Astrocyte of the cerebellum (primary cell): Measurements from ENCODE around the gene SSH2.

Experiments
- DNase-seq: peaks from one replicate; pipeline ENCODE4 v3.0.0-alpha.2; 2011; ENCODE audit warnings: low read depth
- H3K4me3 ChIP-seq: 2 replicates; pipeline ENCODE4 v1.5.1; 2011; ENCODE audit warnings: mild to moderate bottlenecking, low read depth, low read length, moderate library complexity
- in situ Hi-C: cut with HindIII; loops from 2 replicates; pipeline ENCODE4 v1.10.0; 2017; ENCODE audit warnings: low sequenced_read_pairs
- TF ChIP-seq, protein P1 (sequence below): IDR thresholded peaks from 2 replicates; pipeline ENCODE4 v1.5.1; 2012; ENCODE audit warnings: low read length, low read depth, moderate library complexity, mild to moderate bottlenecking; ENCODE audit errors: missing control alignments

SSH2 gene

GRCh38 chr17:29622337-29623282, 307.4 kb downstream of the SSH2 start, which contains the start of gene CORO6:
Gene CORO6, minus strand, starts transcription at chr17:29622912. Its CDS starts 1,491 bp downstream, at chr17:29621421.
- peak within 1 kb of the TSS; percentile 66 for H3K4me3 ChIP-seq
- TF ChIP-seq, protein P1, sequence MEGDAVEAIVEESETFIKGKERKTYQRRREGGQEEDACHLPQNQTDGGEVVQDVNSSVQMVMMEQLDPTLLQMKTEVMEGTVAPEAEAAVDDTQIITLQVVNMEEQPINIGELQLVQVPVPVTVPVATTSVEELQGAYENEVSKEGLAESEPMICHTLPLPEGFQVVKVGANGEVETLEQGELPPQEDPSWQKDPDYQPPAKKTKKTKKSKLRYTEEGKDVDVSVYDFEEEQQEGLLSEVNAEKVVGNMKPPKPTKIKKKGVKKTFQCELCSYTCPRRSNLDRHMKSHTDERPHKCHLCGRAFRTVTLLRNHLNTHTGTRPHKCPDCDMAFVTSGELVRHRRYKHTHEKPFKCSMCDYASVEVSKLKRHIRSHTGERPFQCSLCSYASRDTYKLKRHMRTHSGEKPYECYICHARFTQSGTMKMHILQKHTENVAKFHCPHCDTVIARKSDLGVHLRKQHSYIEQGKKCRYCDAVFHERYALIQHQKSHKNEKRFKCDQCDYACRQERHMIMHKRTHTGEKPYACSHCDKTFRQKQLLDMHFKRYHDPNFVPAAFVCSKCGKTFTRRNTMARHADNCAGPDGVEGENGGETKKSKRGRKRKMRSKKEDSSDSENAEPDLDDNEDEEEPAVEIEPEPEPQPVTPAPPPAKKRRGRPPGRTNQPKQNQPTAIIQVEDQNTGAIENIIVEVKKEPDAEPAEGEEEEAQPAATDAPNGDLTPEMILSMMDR, result no peak
- in situ Hi-C loops, result no loop called here
- DNase-seq, result no peak

- H3K4me3 ChIP-seq, result peak overlapping the region; percentile 66
- TF ChIP-seq, protein P1, result no peak
- in situ Hi-C loops, result no loop called here
- no peak for DNase-seq
Observed at GRCh38 chr17:29621751-29622194, 308.3 kb downstream of the SSH2 start.

DNA sequence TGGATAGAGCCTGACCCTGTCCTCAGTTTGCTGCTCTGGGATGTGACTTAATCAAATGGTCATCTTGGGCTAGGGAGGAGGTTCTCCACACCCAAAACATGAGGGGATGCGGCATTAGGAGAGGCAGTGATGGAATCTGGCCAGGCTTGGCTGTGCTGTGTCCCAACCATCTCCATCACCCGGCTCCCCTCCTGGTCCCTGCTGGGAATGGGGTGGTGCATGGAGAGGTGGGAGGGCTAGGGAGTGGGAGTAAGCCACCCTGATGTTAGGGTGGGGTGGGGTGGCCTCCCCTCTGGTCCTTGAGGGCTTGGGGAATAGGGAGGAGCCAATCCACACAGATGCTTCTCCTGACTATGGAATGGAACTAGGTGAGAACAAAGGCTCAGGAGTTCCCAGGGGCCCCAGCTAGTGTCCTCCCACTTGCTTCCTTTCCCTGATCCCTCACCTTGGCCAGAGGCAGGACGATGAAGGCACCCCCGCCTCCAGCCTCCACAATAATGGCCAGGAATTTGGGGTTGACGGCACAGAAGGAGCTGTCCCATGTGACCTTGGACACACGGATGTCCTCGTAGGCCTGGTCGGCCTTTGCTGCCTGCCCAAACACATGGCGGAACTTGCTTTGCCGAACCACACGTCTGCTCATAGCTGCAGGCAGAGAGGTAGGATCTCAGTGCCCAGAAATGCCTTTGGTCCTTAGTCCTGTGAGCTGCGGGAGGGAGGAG, 309.1 kb downstream of the SSH2 start:
- no peak for DNase-seq
- in situ Hi-C loops, result no loop called here
- no peak overlapping the region for H3K4me3 ChIP-seq
- TF ChIP-seq, protein P1, result no peak

DNA sequence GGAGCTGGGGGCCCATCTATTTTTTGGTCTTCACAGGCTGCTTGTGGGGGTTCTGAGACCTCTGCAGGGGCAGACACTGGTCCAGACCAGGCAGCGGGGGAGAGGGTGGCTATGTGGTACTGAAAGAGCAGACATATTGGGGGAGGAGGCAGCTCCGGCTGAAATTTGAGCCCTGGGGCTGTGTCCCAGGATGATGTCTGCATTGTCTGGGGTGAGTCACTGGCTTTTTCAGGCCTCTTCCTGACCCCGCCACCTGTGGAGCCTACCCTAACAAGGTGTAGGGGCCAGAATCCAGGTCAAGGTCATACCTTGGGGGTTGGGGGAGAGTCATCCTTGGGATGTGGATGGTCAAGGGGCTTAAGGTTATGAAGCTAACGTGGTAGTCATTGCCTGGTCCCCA, 309.8 kb downstream of the SSH2 start:
- H3K4me3 ChIP-seq, result no peak overlapping the region
- in situ Hi-C loops, result no loop called here
- DNase-seq, result no peak
- TF ChIP-seq, protein P1, result no peak

GRCh38 chr17:29619251-29619650, 310.8 kb downstream of the SSH2 start:
- TF ChIP-seq, protein P1, result peak; percentile 22
- no peak overlapping the region for H3K4me3 ChIP-seq
- no peak for DNase-seq
- in situ Hi-C loops, result no loop called here

- TF ChIP-seq, protein P1, result peak; percentile 0
- DNase-seq, result no peak
- no peak overlapping the region for H3K4me3 ChIP-seq
- in situ Hi-C loops, result no loop called here
Observed at GRCh38 chr17:29618272-29619065, 311.6 kb downstream of the SSH2 start.
